ENCODE data around the gene IQSEC3. TPM values are rescaled to one million over a fixed set of nuclear protein-coding genes. Genes with fewer than 3 reads are reported as not detected.

The IQSEC3 gene
- polyA plus RNA-seq, 1 donor: 2.7 TPM

GRCh38 chr12:188910-189621 lies 122.5 kb downstream of the IQSEC3 start:
- H3K4me1 ChIP-seq (ENCODE audit: control insufficient read depth, insufficient read depth, low read length): peaks cover 5% of the 10 kb centered on the region
- peaks cover 16% of the 10 kb centered on the region for H3K27me3 ChIP-seq (ENCODE audit: control insufficient read depth, insufficient read depth, low read length)
- no CpG with 5 or more reads among the region's 52 CpGs for WGBS (ENCODE audit: insufficient coverage, low lambda C conversion rate)
- no peak overlapping the region for H3K27ac ChIP-seq (ENCODE audit: low read length)
- H3K36me3 ChIP-seq (ENCODE audit: control insufficient read depth, insufficient read depth, low read length): no peaks in the 10 kb centered on the region
- peak; percentile 62 to 82 for DNase-seq
- no peaks in the 10 kb centered on the region for H3K9me3 ChIP-seq (ENCODE audit: control insufficient read depth, low read depth, low read length)
- peak overlapping the region; percentile 42 for H3K4me3 ChIP-seq (ENCODE audit: low read length)

- Histone ChIP-seq H3K27ac (ENCODE audit: low read length) (no peak overlapping the region), H3K4me3 (ENCODE audit: low read length) (no peak overlapping the region), H3K9me3 (ENCODE audit: control insufficient read depth, low read depth, low read length) (no peaks in the 10 kb centered on the region), H3K4me1 (ENCODE audit: control insufficient read depth, insufficient read depth, low read length) (peaks cover 5% of the 10 kb centered on the region), H3K27me3 (ENCODE audit: control insufficient read depth, insufficient read depth, low read length) (peaks cover 17% of the 10 kb centered on the region), H3K36me3 (ENCODE audit: control insufficient read depth, insufficient read depth, low read length) (no peaks in the 10 kb centered on the region)
- DNase-seq: no peak
- WGBS (ENCODE audit: insufficient coverage, low lambda C conversion rate): 40% methylated on average over 1 of the region's 6 CpGs
Observed at GRCh38 chr12:189622-189962, 123.0 kb downstream of the IQSEC3 start.

- H3K27me3 ChIP-seq (ENCODE audit: control insufficient read depth, insufficient read depth, low read length): peaks cover 23% of the 10 kb centered on the region
Observed at GRCh38 chr12:190881-191280, 124.3 kb downstream of the IQSEC3 start.

GRCh38 chr12:191541-191940 lies 125.0 kb downstream of the IQSEC3 start:
- no peak for DNase-seq
- Histone ChIP-seq H3K4me1 (ENCODE audit: control insufficient read depth, insufficient read depth, low read length) (peaks cover 5% of the 10 kb centered on the region), H3K4me3 (ENCODE audit: low read length) (no peak overlapping the region), H3K36me3 (ENCODE audit: control insufficient read depth, insufficient read depth, low read length) (no peaks in the 10 kb centered on the region), H3K27ac (ENCODE audit: low read length) (no peak overlapping the region), H3K9me3 (ENCODE audit: control insufficient read depth, low read depth, low read length) (no peaks in the 10 kb centered on the region), H3K27me3 (ENCODE audit: control insufficient read depth, insufficient read depth, low read length) (peaks cover 24% of the 10 kb centered on the region)
- WGBS (ENCODE audit: insufficient coverage, low lambda C conversion rate): 100% methylated on average over 1 of the region's 3 CpGs

More at GRCh38 chr12:190881-191280, 124.3 kb downstream of the IQSEC3 start:
- H3K9me3 ChIP-seq (ENCODE audit: control insufficient read depth, low read depth, low read length): no peaks in the 10 kb centered on the region
- no peak overlapping the region for H3K4me3 ChIP-seq (ENCODE audit: low read length)
- WGBS (ENCODE audit: insufficient coverage, low lambda C conversion rate): no CpG with 5 or more reads among the region's 8 CpGs
- no peaks in the 10 kb centered on the region for H3K36me3 ChIP-seq (ENCODE audit: control insufficient read depth, insufficient read depth, low read length)
- no peak for DNase-seq
- no peak overlapping the region for H3K27ac ChIP-seq (ENCODE audit: low read length)
- H3K4me1 ChIP-seq (ENCODE audit: control insufficient read depth, insufficient read depth, low read length): peaks cover 5% of the 10 kb centered on the region

- H3K27ac ChIP-seq (ENCODE audit: low read length): no peak overlapping the region
- DNase-seq: no peak
- H3K4me3 ChIP-seq (ENCODE audit: low read length): no peak overlapping the region
- H3K9me3 ChIP-seq (ENCODE audit: control insufficient read depth, low read depth, low read length): no peaks in the 10 kb centered on the region
- WGBS (ENCODE audit: insufficient coverage, low lambda C conversion rate): no CpG with 5 or more reads among the region's 10 CpGs
- peaks cover 5% of the 10 kb centered on the region for H3K4me1 ChIP-seq (ENCODE audit: control insufficient read depth, insufficient read depth, low read length)
- peaks cover 24% of the 10 kb centered on the region for H3K27me3 ChIP-seq (ENCODE audit: control insufficient read depth, insufficient read depth, low read length)
- H3K36me3 ChIP-seq (ENCODE audit: control insufficient read depth, insufficient read depth, low read length): no peaks in the 10 kb centered on the region
Observed at GRCh38 chr12:193261-193660, 126.7 kb downstream of the IQSEC3 start.

GRCh38 chr12:194276-194675 lies 127.7 kb downstream of the IQSEC3 start:
- Histone ChIP-seq H3K9me3 (ENCODE audit: control insufficient read depth, low read depth, low read length) (no peaks in the 10 kb centered on the region), H3K4me1 (ENCODE audit: control insufficient read depth, insufficient read depth, low read length) (peaks cover 3% of the 10 kb centered on the region), H3K27ac (ENCODE audit: low read length) (no peak overlapping the region), H3K4me3 (ENCODE audit: low read length) (no peak overlapping the region), H3K36me3 (ENCODE audit: control insufficient read depth, insufficient read depth, low read length) (no peaks in the 10 kb centered on the region), H3K27me3 (ENCODE audit: control insufficient read depth, insufficient read depth, low read length) (peaks cover 29% of the 10 kb centered on the region)
- DNase-seq: no peak
- WGBS (ENCODE audit: insufficient coverage, low lambda C conversion rate): no CpG with 5 or more reads among the region's 7 CpGs

GRCh38 chr12:195156-195555 lies 128.6 kb downstream of the IQSEC3 start:
- Histone ChIP-seq H3K4me1 (ENCODE audit: control insufficient read depth, insufficient read depth, low read length) (no peaks in the 10 kb centered on the region), H3K27ac (ENCODE audit: low read length) (no peak overlapping the region), H3K36me3 (ENCODE audit: control insufficient read depth, insufficient read depth, low read length) (no peaks in the 10 kb centered on the region), H3K4me3 (ENCODE audit: low read length) (no peak overlapping the region), H3K9me3 (ENCODE audit: control insufficient read depth, low read depth, low read length) (no peaks in the 10 kb centered on the region), H3K27me3 (ENCODE audit: control insufficient read depth, insufficient read depth, low read length) (peaks cover 35% of the 10 kb centered on the region)
- WGBS (ENCODE audit: insufficient coverage, low lambda C conversion rate): no CpG with 5 or more reads among the region's 5 CpGs
- no peak for DNase-seq

- no peaks in the 10 kb centered on the region for H3K9me3 ChIP-seq (ENCODE audit: control insufficient read depth, low read depth, low read length)
- H3K36me3 ChIP-seq (ENCODE audit: control insufficient read depth, insufficient read depth, low read length): no peaks in the 10 kb centered on the region
- no peak overlapping the region for H3K4me3 ChIP-seq (ENCODE audit: low read length)
- H3K27me3 ChIP-seq (ENCODE audit: control insufficient read depth, insufficient read depth, low read length): peaks cover 39% of the 10 kb centered on the region
- no peak overlapping the region for H3K27ac ChIP-seq (ENCODE audit: low read length)
- H3K4me1 ChIP-seq (ENCODE audit: control insufficient read depth, insufficient read depth, low read length): no peaks in the 10 kb centered on the region
- WGBS (ENCODE audit: insufficient coverage, low lambda C conversion rate): no CpG with 5 or more reads among the region's 15 CpGs
- DNase-seq: no peak
Observed at GRCh38 chr12:195951-196350, 129.4 kb downstream of the IQSEC3 start.

- H3K4me1 ChIP-seq (ENCODE audit: control insufficient read depth, insufficient read depth, low read length): no peaks in the 10 kb centered on the region
- DNase-seq: no peak
- no CpG with 5 or more reads among the region's 4 CpGs for WGBS (ENCODE audit: insufficient coverage, low lambda C conversion rate)
- no peak overlapping the region for H3K4me3 ChIP-seq (ENCODE audit: low read length)
- no peak overlapping the region for H3K27ac ChIP-seq (ENCODE audit: low read length)
- H3K36me3 ChIP-seq (ENCODE audit: control insufficient read depth, insufficient read depth, low read length): no peaks in the 10 kb centered on the region
- H3K9me3 ChIP-seq (ENCODE audit: control insufficient read depth, low read depth, low read length): no peaks in the 10 kb centered on the region
- H3K27me3 ChIP-seq (ENCODE audit: control insufficient read depth, insufficient read depth, low read length): peaks cover 41% of the 10 kb centered on the region
Observed at GRCh38 chr12:196436-196835, 129.9 kb downstream of the IQSEC3 start.

GRCh38 chr12:197347-197746 lies 130.8 kb downstream of the IQSEC3 start:
- Histone ChIP-seq H3K4me1 (ENCODE audit: control insufficient read depth, insufficient read depth, low read length) (no peaks in the 10 kb centered on the region), H3K4me3 (ENCODE audit: low read length) (no peak overlapping the region), H3K27ac (ENCODE audit: low read length) (no peak overlapping the region), H3K9me3 (ENCODE audit: control insufficient read depth, low read depth, low read length) (no peaks in the 10 kb centered on the region), H3K36me3 (ENCODE audit: control insufficient read depth, insufficient read depth, low read length) (no peaks in the 10 kb centered on the region), H3K27me3 (ENCODE audit: control insufficient read depth, insufficient read depth, low read length) (peaks cover 44% of the 10 kb centered on the region)
- WGBS (ENCODE audit: insufficient coverage, low lambda C conversion rate): 95% methylated on average over 2 of the region's 3 CpGs
- no peak for DNase-seq
